Natural killer cell (primary cell): ENCODE measurements around the gene ZPLD1. TPM values are rescaled to one million over a fixed set of nuclear protein-coding genes. Genes with fewer than 3 reads are reported as not detected.

ENCODE experiments used
- ATAC-seq, 3 donors: fragments of 150-1000 bp in 2 of 3; fragments of 200-7000 bp in 1 of 3; cut with Tn5 transposase; 1 replicate in 1 of 3; 2 replicates in 2 of 3; pipeline ENCODE4 v1.10.0; 2021; ENCODE audit warnings: mild to moderate bottlenecking in 2 of 3, moderate library complexity in 2 of 3
- DNase-seq, 2 donors: peaks; one replicate each; pipeline versions ENCODE4 v3.0.0 to v3.0.0-alpha.2; 2013 to 2021; ENCODE audit warnings: mixed read lengths in 1 of 2
- H3K27ac ChIP-seq: one replicate; pipeline ENCODE4 v1.5.1; 2013; ENCODE audit warnings: mild to moderate bottlenecking, low read length
- H3K27me3 ChIP-seq: one replicate; pipeline ENCODE4 v1.6.1; 2013; ENCODE audit warnings: low read length; ENCODE audit not compliant: control insufficient read depth, insufficient read depth
- H3K36me3 ChIP-seq: one replicate; pipeline ENCODE4 v1.6.1; 2013; ENCODE audit warnings: low read length; ENCODE audit not compliant: control insufficient read depth, insufficient read depth
- H3K4me1 ChIP-seq: one replicate; pipeline ENCODE4 v1.6.1; 2013; ENCODE audit warnings: low read length; ENCODE audit not compliant: control insufficient read depth, insufficient read depth
- H3K4me3 ChIP-seq: one replicate; pipeline ENCODE4 v1.5.1; 2013; ENCODE audit warnings: low read length
- H3K9me3 ChIP-seq: one replicate; pipeline ENCODE4 v1.6.1; 2013; ENCODE audit warnings: low read length; ENCODE audit not compliant: control insufficient read depth, insufficient read depth
- H3K27ac Mint-ChIP-seq, 2 donors: one replicate each; pipeline ENCODE4 v1.8.0; 2022; ENCODE audit warnings: mild to moderate bottlenecking in 2 of 2, mixed read lengths in 2 of 2, moderate library complexity in 1 of 2
- H3K27me3 Mint-ChIP-seq, 2 donors: one replicate each; pipeline ENCODE4 v1.8.0; 2022; ENCODE audit warnings: low read depth in 2 of 2, mixed read lengths in 2 of 2
- H3K36me3 Mint-ChIP-seq: one replicate; pipeline ENCODE4 v1.8.0; 2022; ENCODE audit warnings: mixed read lengths
- H3K4me1 Mint-ChIP-seq, 2 donors: one replicate each; pipeline ENCODE4 v1.8.0; 2022; ENCODE audit warnings: mixed read lengths in 2 of 2
- H3K4me3 Mint-ChIP-seq: one replicate; pipeline ENCODE4 v1.8.0; 2022; ENCODE audit warnings: mild to moderate bottlenecking, moderate library complexity, mixed read lengths
- H3K9me3 Mint-ChIP-seq, 2 donors: one replicate each; pipeline ENCODE4 v1.8.0; 2022; ENCODE audit warnings: mixed read lengths in 2 of 2
- WGBS: methylation state at CpG from one replicate; pipeline ENCODE4 v1.1.7; 2013; ENCODE audit warnings: missing lambda C conversion rate; ENCODE audit not compliant: insufficient coverage; 5-methylcytosine and 5-hydroxymethylcytosine counted together
- intact Hi-C: fragments of 100-400 bp; cut with micrococcal nuclease; formaldehyde crosslinking; loops from one replicate; pipeline ENCODE4 v1.14.2; 2022
- total RNA-seq, 4 donors: library from RNA; stranded (reverse); fragments of 120-200 nt in 1 of 4; gene quantifications; one replicate each; pipeline versions ENCODE4 v1.2.3 to v1.2.4, GENCODE V29; 2013 to 2022
- TF ChIP-seq, protein P1 (sequence below): fragments of 200-600 bp; IDR thresholded peaks from one replicate; pipeline ENCODE4 v1.8.0; 2022; ENCODE audit warnings: antibody characterized with exemption

The ZPLD1 gene
- total RNA-seq, 3 donors from 2014 or later (not counting 1 experiment from before 2014, with no cell fraction given): not detected

DNA sequence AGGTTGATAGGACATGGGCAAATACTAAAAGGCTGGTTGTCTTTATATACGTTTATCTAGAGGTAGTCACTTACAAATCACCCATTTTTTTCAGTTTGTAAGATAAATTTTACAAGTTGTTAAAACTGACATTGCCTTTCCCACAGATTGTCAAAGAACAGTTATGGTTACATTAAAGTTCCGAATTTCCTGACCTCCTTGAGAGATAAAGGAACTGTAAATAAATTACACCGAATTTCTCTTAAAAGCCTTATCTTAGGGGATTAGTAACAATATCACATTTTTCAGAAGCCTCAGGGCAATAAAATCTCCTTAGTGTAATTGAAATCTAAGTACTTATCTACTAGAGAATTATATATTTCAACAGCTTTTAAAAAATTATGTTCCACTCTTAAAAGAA, 49.5 kb downstream of the ZPLD1 start:
- intact Hi-C loops: no loop called here
- no peaks in the 10 kb centered on the region for H3K9me3 ChIP-seq
- H3K9me3 Mint-ChIP-seq: no peaks in the 10 kb centered on the region
- H3K27ac Mint-ChIP-seq: no peak overlapping the region
- H3K27me3 ChIP-seq: no peaks in the 10 kb centered on the region
- no peaks in the 10 kb centered on the region for H3K4me1 Mint-ChIP-seq
- no peak overlapping the region for H3K27ac ChIP-seq
- peaks cover 0 to 4% of the 10 kb centered on the region in 2 donors for H3K27me3 Mint-ChIP-seq
- no CpG with 5 or more reads among the region's 3 CpGs for WGBS
- H3K36me3 Mint-ChIP-seq: no peaks in the 10 kb centered on the region
- no peak overlapping the region for H3K4me3 Mint-ChIP-seq
- DNase-seq: no peak
- TF ChIP-seq, protein P1, sequence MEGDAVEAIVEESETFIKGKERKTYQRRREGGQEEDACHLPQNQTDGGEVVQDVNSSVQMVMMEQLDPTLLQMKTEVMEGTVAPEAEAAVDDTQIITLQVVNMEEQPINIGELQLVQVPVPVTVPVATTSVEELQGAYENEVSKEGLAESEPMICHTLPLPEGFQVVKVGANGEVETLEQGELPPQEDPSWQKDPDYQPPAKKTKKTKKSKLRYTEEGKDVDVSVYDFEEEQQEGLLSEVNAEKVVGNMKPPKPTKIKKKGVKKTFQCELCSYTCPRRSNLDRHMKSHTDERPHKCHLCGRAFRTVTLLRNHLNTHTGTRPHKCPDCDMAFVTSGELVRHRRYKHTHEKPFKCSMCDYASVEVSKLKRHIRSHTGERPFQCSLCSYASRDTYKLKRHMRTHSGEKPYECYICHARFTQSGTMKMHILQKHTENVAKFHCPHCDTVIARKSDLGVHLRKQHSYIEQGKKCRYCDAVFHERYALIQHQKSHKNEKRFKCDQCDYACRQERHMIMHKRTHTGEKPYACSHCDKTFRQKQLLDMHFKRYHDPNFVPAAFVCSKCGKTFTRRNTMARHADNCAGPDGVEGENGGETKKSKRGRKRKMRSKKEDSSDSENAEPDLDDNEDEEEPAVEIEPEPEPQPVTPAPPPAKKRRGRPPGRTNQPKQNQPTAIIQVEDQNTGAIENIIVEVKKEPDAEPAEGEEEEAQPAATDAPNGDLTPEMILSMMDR: no peak
- ATAC-seq: no peak
- H3K36me3 ChIP-seq: no peaks in the 10 kb centered on the region
- H3K4me1 ChIP-seq: no peaks in the 10 kb centered on the region
- no peak overlapping the region for H3K4me3 ChIP-seq

DNA sequence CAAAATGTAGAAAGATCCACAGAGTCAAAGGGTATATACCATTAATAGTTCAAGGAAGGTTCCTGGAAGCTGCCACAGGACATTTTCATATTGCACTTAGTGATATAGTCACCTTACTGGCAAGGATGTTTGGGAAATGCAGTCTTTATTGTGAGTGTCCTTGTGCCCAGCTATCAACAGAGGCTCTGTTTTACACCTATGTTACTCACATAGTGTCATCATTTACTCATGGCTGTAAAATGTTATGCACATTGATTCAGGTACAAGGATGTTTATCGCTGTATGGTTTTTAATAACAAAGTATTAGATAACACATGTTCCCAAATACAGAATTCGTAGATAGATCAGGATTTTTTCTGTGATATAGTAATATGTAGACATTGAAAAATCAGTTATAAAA, 50.9 kb downstream of the ZPLD1 start:
- no peak overlapping the region for H3K4me3 Mint-ChIP-seq
- TF ChIP-seq, protein P1: no peak
- H3K9me3 ChIP-seq: no peaks in the 10 kb centered on the region
- no peaks in the 10 kb centered on the region for H3K36me3 ChIP-seq
- no peak for ATAC-seq
- H3K36me3 Mint-ChIP-seq: no peaks in the 10 kb centered on the region
- H3K27me3 Mint-ChIP-seq: no peaks in the 10 kb centered on the region
- H3K27ac Mint-ChIP-seq: no peak overlapping the region
- H3K4me3 ChIP-seq: no peak overlapping the region
- no peaks in the 10 kb centered on the region for H3K4me1 Mint-ChIP-seq
- no CpG with 5 or more reads among the region's 2 CpGs for WGBS
- H3K9me3 Mint-ChIP-seq: no peaks in the 10 kb centered on the region
- no peaks in the 10 kb centered on the region for H3K4me1 ChIP-seq
- no peak for DNase-seq
- H3K27me3 ChIP-seq: no peaks in the 10 kb centered on the region
- no peak overlapping the region for H3K27ac ChIP-seq
- intact Hi-C loops: no loop called here

- Histone ChIP-seq H3K4me1 (no peaks in the 10 kb centered on the region), H3K36me3 (no peaks in the 10 kb centered on the region), H3K9me3 (no peaks in the 10 kb centered on the region), H3K27me3 (no peaks in the 10 kb centered on the region), H3K4me3 (no peak overlapping the region), H3K27ac (no peak overlapping the region)
- intact Hi-C loops: no loop called here
- ATAC-seq: no peak
- TF ChIP-seq, protein P1: no peak
- H3K36me3 Mint-ChIP-seq: no peaks in the 10 kb centered on the region
- H3K4me1 Mint-ChIP-seq: no peaks in the 10 kb centered on the region
- DNase-seq: no peak
- no peaks in the 10 kb centered on the region for H3K27me3 Mint-ChIP-seq
- H3K9me3 Mint-ChIP-seq: peaks cover 0 to 3% of the 10 kb centered on the region in 2 donors
- H3K4me3 Mint-ChIP-seq: no peak overlapping the region
- H3K27ac Mint-ChIP-seq: no peak overlapping the region
Observed at GRCh38 chr3:102488331-102488730, 53.5 kb downstream of the ZPLD1 start.

GRCh38 chr3:102492300-102492699, 57.5 kb downstream of the ZPLD1 start:
- TF ChIP-seq, protein P1: no peak
- no peaks in the 10 kb centered on the region for H3K36me3 ChIP-seq
- Mint-ChIP-seq H3K4me1 (no peaks in the 10 kb centered on the region), H3K9me3 (peaks cover 2 to 6% of the 10 kb centered on the region in 2 donors), H3K4me3 (no peak overlapping the region), H3K27me3 (no peaks in the 10 kb centered on the region), H3K27ac (no peak overlapping the region), H3K36me3 (no peaks in the 10 kb centered on the region)
- H3K9me3 ChIP-seq: no peaks in the 10 kb centered on the region
- H3K4me1 ChIP-seq: no peaks in the 10 kb centered on the region
- intact Hi-C loops: no loop called here
- WGBS: 94% methylated on average over 8 of the region's 8 CpGs
- H3K27ac ChIP-seq: no peak overlapping the region
- ATAC-seq: no peak
- no peak for DNase-seq
- H3K4me3 ChIP-seq: no peak overlapping the region
- no peaks in the 10 kb centered on the region for H3K27me3 ChIP-seq
